Right atrium auricular region (tissue), 2 donors: ENCODE data around the gene TSPAN10. TPM values are rescaled to one million over a fixed set of nuclear protein-coding genes. Genes with fewer than 3 reads are reported as not detected.

ENCODE experiments used
- DNase-seq: peaks from one replicate; pipeline ENCODE4 v3.0.0-alpha.2; 2019; ENCODE audit warnings: low spot score
- H3K27ac ChIP-seq, 2 donors: fragments of 200-600 bp; sonication (generic); 1 replicate in 1 of 2; 2 replicates in 1 of 2; pipeline ENCODE4 v1.5.1; 2016 to 2019
- H3K27me3 ChIP-seq, 2 donors: fragments of 200-600 bp; sonication (generic); one replicate each; pipeline versions ENCODE4 v1.5.1 to v1.6.0; 2017 to 2019
- H3K36me3 ChIP-seq: fragments of 200-600 bp; sonication (generic); one replicate; pipeline ENCODE4 v1.5.1; 2016
- H3K4me1 ChIP-seq, 2 donors: fragments of 200-600 bp; sonication (generic); one replicate each; pipeline versions ENCODE4 v1.5.1 to v1.6.0; 2017 to 2019
- H3K4me3 ChIP-seq, 2 donors: fragments of 200-600 bp; sonication (generic); 1 replicate in 1 of 2; 2 replicates in 1 of 2; pipeline ENCODE4 v1.5.1; 2017 to 2019; ENCODE audit warnings: mild to moderate bottlenecking in 1 of 2, moderate library complexity in 1 of 2
- H3K9me3 ChIP-seq, 2 donors: fragments of 200-600 bp; sonication (generic); one replicate each; pipeline ENCODE4 v1.5.1; 2019
- CTCF ChIP-seq, 2 donors: fragments of 200-600 bp; sonication (generic); IDR thresholded peaks; one replicate each; pipeline ENCODE4 v1.5.1; 2019; ENCODE audit warnings: antibody characterized with exemption in 2 of 2
- total RNA-seq, 2 donors: library from RNA; depleted of rRNA; stranded (reverse); fragments of >200 nt; gene quantifications; one replicate each; pipeline ENCODE4 v1.1.0, GENCODE V29; 2016

Gene TSPAN10
- total RNA-seq, 2 donors from 2014 or later: not detected

- Histone ChIP-seq H3K9me3 (no peaks in the 10 kb centered on the region), H3K4me3 (no peak overlapping the region), H3K36me3 (peaks cover 93% of the 10 kb centered on the region), H3K27me3 (no peaks in the 10 kb centered on the region), H3K4me1 (peaks cover 0 to 18% of the 10 kb centered on the region in 2 donors), H3K27ac (no peak overlapping the region)
- DNase-seq: no peak
- TF ChIP-seq CTCF (IDR thresholded peaks at IDR 0.05): no peak
Measured at GRCh38 chr17:81693509-81694210, 56.7 kb downstream of the TSPAN10 start.

GRCh38 chr17:81694810-81695209 is 57.8 kb downstream of the TSPAN10 start:
- no peak for TF ChIP-seq CTCF (IDR thresholded peaks at IDR 0.05)
- Histone ChIP-seq H3K36me3 (peaks cover 93% of the 10 kb centered on the region), H3K27me3 (no peaks in the 10 kb centered on the region), H3K4me1 (peaks cover 0 to 18% of the 10 kb centered on the region in 2 donors), H3K27ac (no peak overlapping the region), H3K9me3 (no peaks in the 10 kb centered on the region), H3K4me3 (no peak overlapping the region)
- no peak for DNase-seq

- no peak for TF ChIP-seq CTCF (IDR thresholded peaks at IDR 0.05)
- Histone ChIP-seq H3K4me3 (no peak overlapping the region), H3K27me3 (no peaks in the 10 kb centered on the region), H3K9me3 (no peaks in the 10 kb centered on the region), H3K4me1 (peaks cover 0 to 18% of the 10 kb centered on the region in 2 donors), H3K36me3 (peaks cover 89% of the 10 kb centered on the region), H3K27ac (no peak overlapping the region)
- DNase-seq: no peak
Measured at GRCh38 chr17:81695211-81695610, 58.2 kb downstream of the TSPAN10 start.

GRCh38 chr17:81695801-81696200 is 58.8 kb downstream of the TSPAN10 start:
- no peak for DNase-seq
- H3K9me3 ChIP-seq: no peaks in the 10 kb centered on the region
- peaks cover 89% of the 10 kb centered on the region for H3K36me3 ChIP-seq
- no peak overlapping the region for H3K4me3 ChIP-seq
- H3K4me1 ChIP-seq: peaks cover 0 to 23% of the 10 kb centered on the region in 2 donors
- no peak overlapping the region for H3K27ac ChIP-seq
- no peak for TF ChIP-seq CTCF (IDR thresholded peaks at IDR 0.05)
- no peaks in the 10 kb centered on the region for H3K27me3 ChIP-seq

DNA sequence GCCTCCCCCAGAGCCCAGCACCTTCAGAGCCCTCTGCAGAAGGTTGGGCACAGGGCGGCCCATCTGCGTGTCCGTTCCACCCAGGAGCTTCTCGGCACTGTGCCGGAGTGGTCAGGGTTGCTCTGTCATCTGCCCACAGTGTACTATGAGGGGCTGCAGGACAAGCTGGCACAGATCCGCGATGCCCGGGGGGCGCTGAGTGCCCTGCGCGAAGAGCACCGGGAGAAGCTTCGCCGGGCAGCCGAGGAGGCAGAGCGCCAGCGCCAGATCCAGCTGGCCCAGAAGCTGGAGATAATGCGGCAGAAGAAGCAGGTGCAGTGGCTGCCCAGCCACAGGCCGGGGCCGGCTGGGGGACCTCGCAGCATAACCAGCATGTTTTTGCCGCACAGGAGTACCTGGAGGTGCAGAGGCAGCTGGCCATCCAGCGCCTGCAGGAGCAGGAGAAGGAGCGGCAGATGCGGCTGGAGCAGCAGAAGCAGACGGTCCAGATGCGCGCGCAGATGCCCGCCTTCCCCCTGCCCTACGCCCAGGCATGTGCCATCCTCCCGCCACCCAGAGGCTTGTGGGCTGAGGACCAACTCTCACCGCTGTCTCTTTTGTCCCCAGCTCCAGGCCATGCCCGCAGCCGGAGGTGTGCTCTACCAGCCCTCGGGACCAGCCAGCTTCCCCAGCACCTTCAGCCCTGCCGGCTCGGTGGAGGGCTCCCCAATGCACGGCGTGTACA is 59.4 kb downstream of the TSPAN10 start:
- Histone ChIP-seq H3K4me1 (peaks cover 0 to 29% of the 10 kb centered on the region in 2 donors), H3K27ac (peak overlapping the region; percentile 71), H3K4me3 (no peak overlapping the region), H3K36me3 (peaks cover 89% of the 10 kb centered on the region), H3K27me3 (no peaks in the 10 kb centered on the region), H3K9me3 (no peaks in the 10 kb centered on the region)
- no peak for TF ChIP-seq CTCF (IDR thresholded peaks at IDR 0.05)
- DNase-seq: no peak
